IMR-90 (cell line): Measurements from ENCODE around the gene USO1. TPM values are rescaled to one million over a fixed set of nuclear protein-coding genes. Genes with fewer than 3 reads are reported as not detected.

ENCODE experiments used
- ATAC-seq: fragments of 200-7000 bp; cut with Tn5 transposase; 2 replicates; pipeline ENCODE4 v1.9.1; 2020; ENCODE audit warnings: low read depth, mild to moderate bottlenecking, moderate library complexity
- BruUV-seq: library from RNA; stranded (reverse); fragments of 400-500 nt; replicated peaks from 2 replicates; lab custom pipeline; 2021; lab: Mats Ljungman, UMichigan
- CTCF ChIA-PET: fragments of 300-600 bp; formaldehyde crosslinking; extraction: SDS; loops from one replicate; lab custom pipeline; 2021; ENCODE audit warnings: antibody characterized with exemption; lab: Yijun Ruan, JAX
- POLR2A ChIA-PET: fragments of 300-600 bp; sonication (Branson Sonifier 250); formaldehyde crosslinking; loops from one replicate; lab custom pipeline; 2022; ENCODE audit warnings: antibody characterized with exemption; ENCODE audit not compliant: unreplicated experiment; lab: Charles Lee
- DNase-seq: peaks from one replicate; pipeline ENCODE4 v3.0.0; 2013
- H2AFZ ChIP-seq: replicated peaks from 2 replicates; pipeline ENCODE3; 2013; ENCODE audit warnings: low read length, mild to moderate bottlenecking; ENCODE audit not compliant: poor library complexity
- H2AK5ac ChIP-seq: 2 replicates; pipeline ENCODE4 v1.6.1; 2013; ENCODE audit warnings: low read depth, low read length, inconsistent platforms
- H2AK9ac ChIP-seq: replicated peaks from 2 replicates; pipeline ENCODE3; 2013; ENCODE audit warnings: mild to moderate bottlenecking, low read depth, low read length, moderate library complexity; ENCODE audit not compliant: poor library complexity
- H2BK120ac ChIP-seq: 2 replicates; pipeline ENCODE4 v1.6.1; 2013; ENCODE audit warnings: low read depth, low read length, inconsistent platforms
- H2BK15ac ChIP-seq: 3 replicates; pipeline ENCODE4 v1.6.1; 2013; ENCODE audit warnings: low read depth, low read length, inconsistent platforms
- H2BK20ac ChIP-seq: 2 replicates; pipeline ENCODE4 v1.6.1; 2013; ENCODE audit warnings: low read depth, mild to moderate bottlenecking, inconsistent platforms, low read length, moderate library complexity
- H2BK5ac ChIP-seq: 2 replicates; pipeline ENCODE4 v1.6.1; 2013; ENCODE audit warnings: mild to moderate bottlenecking, low read depth, low read length, inconsistent platforms; ENCODE audit not compliant: poor library complexity, severe bottlenecking
- H3K14ac ChIP-seq: replicated peaks from 2 replicates; pipeline ENCODE4 v1.6.1; 2013; ENCODE audit warnings: low read depth, low read length, inconsistent platforms
- H3K18ac ChIP-seq: 2 replicates; pipeline ENCODE4 v1.6.1; 2013; ENCODE audit warnings: low read depth, low read length, control low read depth
- H3K23ac ChIP-seq: 2 replicates; pipeline ENCODE4 v1.6.1; 2013; ENCODE audit warnings: low read depth, low read length, inconsistent platforms
- H3K27ac ChIP-seq: 2 replicates; pipeline ENCODE4 v1.5.1; 2013; ENCODE audit warnings: mild to moderate bottlenecking, control low read depth, low read length; ENCODE audit not compliant: insufficient read depth
- H3K27me3 ChIP-seq: 2 replicates; pipeline ENCODE4 v1.6.1; 2013; ENCODE audit warnings: low read length; ENCODE audit not compliant: control insufficient read depth, insufficient read depth
- H3K36me3 ChIP-seq: 2 replicates; pipeline ENCODE4 v1.6.1; 2013; ENCODE audit warnings: low read length, mixed read lengths; ENCODE audit not compliant: control insufficient read depth, insufficient read depth
- H3K4ac ChIP-seq: 2 replicates; pipeline ENCODE4 v1.6.1; 2013; ENCODE audit warnings: low read depth, low read length, inconsistent platforms
- H3K4me1 ChIP-seq: 2 replicates; pipeline ENCODE4 v1.6.1; 2013; ENCODE audit warnings: low read length, mixed read lengths; ENCODE audit not compliant: control insufficient read depth, insufficient read depth
- H3K4me2 ChIP-seq: 2 replicates; pipeline ENCODE4 v1.6.1; 2013; ENCODE audit warnings: low read depth, mild to moderate bottlenecking, control low read depth, low read length, moderate library complexity
- H3K4me3 ChIP-seq: 2 replicates; pipeline ENCODE4 v1.5.1; 2013; ENCODE audit warnings: low read depth, mild to moderate bottlenecking, control low read depth, low read length, moderate library complexity; ENCODE audit not compliant: insufficient read depth
- H3K56ac ChIP-seq: 2 replicates; pipeline ENCODE4 v1.6.1; 2013; ENCODE audit warnings: low read length, inconsistent platforms; ENCODE audit not compliant: insufficient read depth; ENCODE audit errors: extremely low read depth
- H3K79me1 ChIP-seq, 2 experiments: 2 replicates each; pipeline ENCODE4 v1.6.1; 2013; ENCODE audit warnings: low read length in 2 of 2, inconsistent platforms in 1 of 2, low read depth in 1 of 2
- H3K9ac ChIP-seq: 2 replicates; pipeline ENCODE4 v1.6.1; 2013; ENCODE audit warnings: low read depth, low read length, control low read depth
- H3K9me1 ChIP-seq: 2 replicates; pipeline ENCODE4 v1.6.1; 2013; ENCODE audit warnings: low read length, inconsistent platforms; ENCODE audit not compliant: insufficient read depth
- H3K9me3 ChIP-seq: 2 replicates; pipeline ENCODE4 v1.6.1; 2013; ENCODE audit warnings: low read length; ENCODE audit not compliant: control insufficient read depth, insufficient read depth
- H4K20me1 ChIP-seq: 2 replicates; pipeline ENCODE4 v1.6.1; 2013; ENCODE audit warnings: low read length, inconsistent platforms; ENCODE audit not compliant: insufficient read depth
- H4K5ac ChIP-seq: 2 replicates; pipeline ENCODE4 v1.6.1; 2013; ENCODE audit warnings: mild to moderate bottlenecking, low read depth, low read length, control low read depth
- H4K8ac ChIP-seq, 2 experiments: 2 replicates each; pipeline ENCODE4 v1.6.1; 2013; ENCODE audit warnings: low read depth in 2 of 2, low read length in 2 of 2, control low read depth in 1 of 2, inconsistent platforms in 1 of 2
- H4K91ac ChIP-seq: 2 replicates; pipeline ENCODE4 v1.6.1; 2013; ENCODE audit warnings: low read depth, low read length, inconsistent platforms; ENCODE audit not compliant: insufficient read depth
- CTCF ChIP-seq: conservative IDR thresholded peaks from 2 replicates; pipeline ENCODE4 v1.5.1; 2012; ENCODE audit warnings: mild to moderate bottlenecking, low read depth, low read length, improper control_type of control experiment
- POLR2A ChIP-seq: IDR thresholded peaks from 2 replicates; pipeline ENCODE4 v1.6.1; 2012; ENCODE audit warnings: mild to moderate bottlenecking, low read depth, low read length
- RCOR1 ChIP-seq: IDR thresholded peaks from 2 replicates; pipeline ENCODE4 v1.6.1; 2012; ENCODE audit warnings: mild to moderate bottlenecking, low read length, improper control_type of control experiment; ENCODE audit not compliant: insufficient replicate concordance
- RFX5 ChIP-seq: IDR thresholded peaks from 2 replicates; pipeline ENCODE4 v1.8.0; 2012; ENCODE audit warnings: low read depth, mild to moderate bottlenecking, low read length, moderate library complexity
- WGBS, 2 experiments: methylation state at CpG; one replicate each; pipeline versions ENCODE4 v1.1.5 to v1.1.7; 2013; ENCODE audit warnings: missing lambda C conversion rate in 2 of 2; ENCODE audit not compliant: insufficient read length in 1 of 2; ENCODE audit errors: extremely low coverage in 2 of 2; 5-methylcytosine and 5-hydroxymethylcytosine counted together
- dilution Hi-C: fragments of 300-500 bp; cut with HindIII; formaldehyde crosslinking; loops from one replicate; pipeline ENCODE4 v1.14.3; 2018; ENCODE audit warnings: low sequenced_read_pairs; ENCODE audit not compliant: unreplicated experiment
- in situ Hi-C: fragments of 300-500 bp; cut with MboI; formaldehyde crosslinking; loops from 3 replicates; pipeline ENCODE4 v1.14.3; 2019; ENCODE audit warnings: low sequenced_read_pairs, inconsistent platforms, mixed read lengths
- intact Hi-C: fragments of 100-400 bp; cut with micrococcal nuclease; formaldehyde crosslinking; loops from 2 replicates; pipeline ENCODE4 v1.10.0; 2022
- polyA plus RNA-seq, 3 experiments: library from polyadenylated mRNA; depleted of rRNA; stranded (reverse); fragments of >200 nt; gene quantifications; 2 replicates each; pipeline ENCODE4 v1.2.3, GENCODE V29; 2012; ENCODE audit warnings: low replicate concordance in 1 of 3
- total RNA-seq: library from RNA; depleted of rRNA; stranded (reverse); fragments of >200 nt; gene quantifications from 2 replicates; pipeline ENCODE4 v1.2.3, GENCODE V29; 2012

Gene USO1
- total and polyA plus RNA-seq, 2 of the 4 experiments (the other 2 are of a cell fraction), result 63.7 to 121 TPM

GRCh38 chr4:75726577-75726976 is 2.2 kb downstream of the USO1 start:
- Histone ChIP-seq H4K20me1 (peaks cover 27% of the 10 kb centered on the region; the same call in 1 of the 2 replicates), H3K9me3 (no peaks in the 10 kb centered on the region), H3K9ac (peak overlapping the region; percentile 64; the same call in 1 of the 2 replicates), H3K27ac (no peak overlapping the region), H3K4me3 (peak overlapping the region; percentile 22; the same call in 1 of the 2 replicates), H2AFZ (no peak overlapping the region), H3K4me1 (peaks cover 10% of the 10 kb centered on the region), H2AK5ac (peak overlapping the region; percentile 60; the same call in 1 of the 2 replicates), H3K9me1 (no peaks in the 10 kb centered on the region; the same call in 1 of the 2 replicates), H3K36me3 (no peaks in the 10 kb centered on the region), H2AK9ac (peak overlapping the region; percentile 62), H3K79me1 (peaks cover 3 to 48% of the 10 kb centered on the region in 2 experiments; a peak in 2 of 4 replicates), H4K5ac (no peak overlapping the region), H3K27me3 (no peaks in the 10 kb centered on the region), H3K4me2 (peak overlapping the region; percentile 89), H4K91ac (no peak overlapping the region), H2BK120ac (no peak overlapping the region), H3K56ac (no peak overlapping the region), H3K4ac (peak overlapping the region; percentile 39; the same call in 1 of the 2 replicates), H4K8ac (peak overlapping the region in 1 of 2 experiments; percentile 49; a peak in 2 of 4 replicates), H3K18ac (no peak overlapping the region), H2BK20ac (no peak overlapping the region), H2BK5ac (peak overlapping the region; percentile 5), H2BK15ac (no peak overlapping the region), H3K23ac (peak overlapping the region; percentile 84; the same call in 1 of the 2 replicates), H3K14ac (peak overlapping the region; percentile 53)
- BruUV-seq, result no TSS peak
- TF ChIP-seq RCOR1 (no peak), POLR2A (no peak), RFX5 (no peak), CTCF (no peak)
- ChIA-PET CTCF (interaction anchor here (0.6 kb wide), 1 partner anchor 191 kb away, joined by 3 read pairs; no protein-coding TSS in a partner anchor), POLR2A (no interaction called here)
- no CpG with 5 or more reads among the region's 3 CpGs for WGBS, 2 experiments
- intact Hi-C loops, result no loop called here
- dilution Hi-C loops, result no loop called here
- in situ Hi-C loops, result no loop called here
- DNase-seq (peak; percentile 18), ATAC-seq (no peak)
